Upper lobe of left lung (tissue), 6 donors: ENCODE results near the gene NCAM2. TPM values are rescaled to one million over a fixed set of nuclear protein-coding genes. Genes with fewer than 3 reads are reported as not detected.

Experiments used
- ATAC-seq, 2 donors: fragments of 200-7000 bp; cut with Tn5 transposase; one replicate each; pipeline ENCODE4 v1.9.1; 2022; ENCODE audit warnings: mild to moderate bottlenecking in 2 of 2, moderate library complexity in 2 of 2; ENCODE audit not compliant: low FRiP score in 2 of 2
- DNase-seq, 2 donors: peaks; one replicate each; pipeline ENCODE4 v3.0.0-alpha.2; 2019 to 2020
- H3K27ac ChIP-seq, 4 donors: fragments of 200-600 bp; sonication (generic); one replicate each; pipeline ENCODE4 v1.5.1; 2016 to 2019
- H3K27me3 ChIP-seq, 4 donors: fragments of 200-600 bp; sonication (generic); one replicate each; pipeline ENCODE4 v1.5.1; 2017 to 2019
- H3K36me3 ChIP-seq, 4 donors: fragments of 200-600 bp; sonication (generic); one replicate each; pipeline ENCODE4 v1.5.1; 2016 to 2019
- H3K4me1 ChIP-seq, 4 donors: fragments of 200-600 bp; sonication (generic); one replicate each; pipeline ENCODE4 v1.5.1; 2018 to 2019
- H3K4me3 ChIP-seq, 4 donors: fragments of 200-600 bp; sonication (generic); one replicate each; pipeline ENCODE4 v1.5.1; 2017 to 2019; ENCODE audit warnings: mild to moderate bottlenecking in 2 of 4, moderate library complexity in 1 of 4
- H3K9me3 ChIP-seq, 4 donors: fragments of 200-600 bp; sonication (generic); one replicate each; pipeline ENCODE4 v1.5.1; 2018 to 2019
- EP300 ChIP-seq, 4 donors: sonication (generic); formaldehyde crosslinking; IDR thresholded peaks; one replicate each; pipeline ENCODE4 v1.5.1; 2017; ENCODE audit warnings: antibody characterized with exemption in 4 of 4, control low read depth in 2 of 4
- POLR2A ChIP-seq, 4 donors: fragments of 450-650 bp; IDR thresholded peaks; one replicate each; pipeline ENCODE4 v1.5.1; 2016 to 2017; ENCODE audit warnings: antibody characterized with exemption in 4 of 4, mild to moderate bottlenecking in 2 of 4
- POLR2AphosphoS5 ChIP-seq, 2 donors: sonication (generic); formaldehyde crosslinking; IDR thresholded peaks; one replicate each; pipeline ENCODE4 v1.5.1; 2017; ENCODE audit warnings: antibody characterized with exemption in 2 of 2
- WGBS, 2 donors: methylation state at CpG; one replicate each; pipeline ENCODE4 v1.1.5; 2017 to 2018; 5-methylcytosine and 5-hydroxymethylcytosine counted together
- total RNA-seq, 6 donors: library from RNA; depleted of rRNA in 4 of 6; stranded (reverse); fragments of >200 nt in 4 of 6; gene quantifications; one replicate each; pipeline versions ENCODE4 v1.1.0 to v1.2.1, GENCODE V29; 2016 to 2021
- TF ChIP-seq, protein P1 (sequence below), 6 experiments: fragments of 450-650 bp in 4 of 6; fragments of 200-600 bp in 2 of 6; sonication (generic) in 2 of 6; IDR thresholded peaks; one replicate each; pipeline ENCODE4 v1.5.1; 2016 to 2019; ENCODE audit warnings: antibody characterized with exemption in 6 of 6
- donor health status: DM: no; HTN: no; CAD: no; lungs with moderate emphysema.
- donor health status: DM: no; HTN: yes; CAD: no; lungs with severe emphysema.

Gene NCAM2
- total RNA-seq, 6 donors from 2014 or later = 2.0 to 8.6 (median 2.9) TPM

DNA sequence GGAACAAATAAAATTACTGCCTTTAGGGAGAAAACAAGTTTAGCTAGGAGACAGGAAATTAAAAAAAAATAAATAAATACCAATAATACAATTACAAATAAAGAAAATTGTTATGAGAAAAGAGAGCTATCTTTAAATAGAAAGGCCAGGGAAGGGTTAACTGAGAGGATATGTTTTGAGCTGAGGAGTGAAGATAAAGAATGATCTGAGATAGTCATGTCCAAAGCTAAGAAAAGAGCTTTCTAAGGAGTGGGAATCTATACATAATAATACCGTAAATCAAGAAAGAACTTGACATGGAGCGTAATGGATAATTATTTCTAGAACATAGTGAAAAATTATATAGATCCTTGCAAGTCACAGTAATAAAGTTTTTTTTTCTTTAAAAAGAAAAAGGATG, 176.5 kb downstream of the NCAM2 start:
- no peak overlapping the region for H3K4me3 ChIP-seq
- H3K27me3 ChIP-seq = no peaks in the 10 kb centered on the region
- DNase-seq (no peak), ATAC-seq (no peak)
- no peaks in the 10 kb centered on the region for H3K36me3 ChIP-seq
- no peaks in the 10 kb centered on the region for H3K4me1 ChIP-seq
- TF ChIP-seq, protein P1, sequence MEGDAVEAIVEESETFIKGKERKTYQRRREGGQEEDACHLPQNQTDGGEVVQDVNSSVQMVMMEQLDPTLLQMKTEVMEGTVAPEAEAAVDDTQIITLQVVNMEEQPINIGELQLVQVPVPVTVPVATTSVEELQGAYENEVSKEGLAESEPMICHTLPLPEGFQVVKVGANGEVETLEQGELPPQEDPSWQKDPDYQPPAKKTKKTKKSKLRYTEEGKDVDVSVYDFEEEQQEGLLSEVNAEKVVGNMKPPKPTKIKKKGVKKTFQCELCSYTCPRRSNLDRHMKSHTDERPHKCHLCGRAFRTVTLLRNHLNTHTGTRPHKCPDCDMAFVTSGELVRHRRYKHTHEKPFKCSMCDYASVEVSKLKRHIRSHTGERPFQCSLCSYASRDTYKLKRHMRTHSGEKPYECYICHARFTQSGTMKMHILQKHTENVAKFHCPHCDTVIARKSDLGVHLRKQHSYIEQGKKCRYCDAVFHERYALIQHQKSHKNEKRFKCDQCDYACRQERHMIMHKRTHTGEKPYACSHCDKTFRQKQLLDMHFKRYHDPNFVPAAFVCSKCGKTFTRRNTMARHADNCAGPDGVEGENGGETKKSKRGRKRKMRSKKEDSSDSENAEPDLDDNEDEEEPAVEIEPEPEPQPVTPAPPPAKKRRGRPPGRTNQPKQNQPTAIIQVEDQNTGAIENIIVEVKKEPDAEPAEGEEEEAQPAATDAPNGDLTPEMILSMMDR (IDR thresholded peaks at IDR 0.05) = no peak
- TF ChIP-seq POLR2AphosphoS5 (IDR thresholded peaks at IDR 0.05) (no peak), EP300 (IDR thresholded peaks at IDR 0.05) (no peak), POLR2A (IDR thresholded peaks at IDR 0.05) (no peak)
- H3K27ac ChIP-seq = no peak overlapping the region
- WGBS, 2 donors = 87 to 88% methylated on average over 2 of the region's 2 CpGs
- no peaks in the 10 kb centered on the region for H3K9me3 ChIP-seq

- WGBS, 2 donors = 0 to 4% methylated on average over 1 of the region's 1 CpG
- TF ChIP-seq POLR2AphosphoS5 (IDR thresholded peaks at IDR 0.05) = no peak
- no peak for TF ChIP-seq POLR2A (IDR thresholded peaks at IDR 0.05)
- TF ChIP-seq, protein P1 (IDR thresholded peaks at IDR 0.05) = no peak
- no peak for TF ChIP-seq EP300 (IDR thresholded peaks at IDR 0.05)
- no peak overlapping the region for H3K4me3 ChIP-seq
These were observed 177.7 kb downstream of the NCAM2 start for GRCh38 chr21:21175798-21176334.

GRCh38 chr21:21177353-21177986, 179.3 kb downstream of the NCAM2 start:
- no peak for DNase-seq
- Histone ChIP-seq H3K27me3 (no peaks in the 10 kb centered on the region), H3K9me3 (no peaks in the 10 kb centered on the region), H3K4me1 (no peaks in the 10 kb centered on the region), H3K36me3 (no peaks in the 10 kb centered on the region), H3K4me3 (no peak overlapping the region), H3K27ac (no peak overlapping the region)
- no peak for ATAC-seq
- 74 to 79% methylated on average over 1 of the region's 1 CpG for WGBS, 2 donors
- TF ChIP-seq, protein P1 (IDR thresholded peaks at IDR 0.05) = no peak
- TF ChIP-seq POLR2AphosphoS5 (IDR thresholded peaks at IDR 0.05) = no peak
- TF ChIP-seq POLR2A (IDR thresholded peaks at IDR 0.05) = no peak
- no peak for TF ChIP-seq EP300 (IDR thresholded peaks at IDR 0.05)

More at GRCh38 chr21:21175798-21176334, 177.7 kb downstream of the NCAM2 start:
- Histone ChIP-seq H3K9me3 (no peaks in the 10 kb centered on the region), H3K27ac (no peak overlapping the region), H3K4me1 (no peaks in the 10 kb centered on the region), H3K27me3 (no peaks in the 10 kb centered on the region), H3K36me3 (no peaks in the 10 kb centered on the region)
- no peak for DNase-seq
- no peak for ATAC-seq

GRCh38 chr21:21179619-21180298, 181.6 kb downstream of the NCAM2 start:
- DNase-seq (no peak), ATAC-seq (no peak)
- Histone ChIP-seq H3K4me3 (no peak overlapping the region), H3K4me1 (no peaks in the 10 kb centered on the region), H3K9me3 (no peaks in the 10 kb centered on the region), H3K36me3 (no peaks in the 10 kb centered on the region), H3K27ac (no peak overlapping the region), H3K27me3 (no peaks in the 10 kb centered on the region)
- WGBS, 2 donors = 75 to 76% methylated on average over 7 of the region's 7 CpGs
- TF ChIP-seq POLR2A (IDR thresholded peaks at IDR 0.05) (no peak), EP300 (IDR thresholded peaks at IDR 0.05) (no peak)

GRCh38 chr21:21182401-21183010, 184.3 kb downstream of the NCAM2 start:
- no peaks in the 10 kb centered on the region for H3K27me3 ChIP-seq
- ATAC-seq = no peak
- no peaks in the 10 kb centered on the region for H3K9me3 ChIP-seq
- H3K4me3 ChIP-seq = no peak overlapping the region
- 49 to 56% methylated on average over 3 of the region's 3 CpGs for WGBS, 2 donors
- H3K4me1 ChIP-seq = no peaks in the 10 kb centered on the region
- TF ChIP-seq, protein P1 (IDR thresholded peaks at IDR 0.05) = no peak
- TF ChIP-seq POLR2A (IDR thresholded peaks at IDR 0.05) = no peak
- no peak for TF ChIP-seq EP300 (IDR thresholded peaks at IDR 0.05)
- no peak for TF ChIP-seq POLR2AphosphoS5 (IDR thresholded peaks at IDR 0.05)
- no peak overlapping the region for H3K27ac ChIP-seq
- DNase-seq = no peak
- no peaks in the 10 kb centered on the region for H3K36me3 ChIP-seq
